HG03097 (cell line): ENCODE results near the gene GLS2.
"Not testable (repeated sequence)": the region's sequence is repeated elsewhere in the genome, so short reads cannot be mapped to it uniquely, and the experiment has no call there.

Source experiments
- ATAC-seq: cut with Tn5 transposase; IDR thresholded peaks from one replicate; pipeline ENCODE4 v1.9.1; 2021; ENCODE audit not compliant: unreplicated experiment, low FRiP score

GLS2 gene

DNA sequence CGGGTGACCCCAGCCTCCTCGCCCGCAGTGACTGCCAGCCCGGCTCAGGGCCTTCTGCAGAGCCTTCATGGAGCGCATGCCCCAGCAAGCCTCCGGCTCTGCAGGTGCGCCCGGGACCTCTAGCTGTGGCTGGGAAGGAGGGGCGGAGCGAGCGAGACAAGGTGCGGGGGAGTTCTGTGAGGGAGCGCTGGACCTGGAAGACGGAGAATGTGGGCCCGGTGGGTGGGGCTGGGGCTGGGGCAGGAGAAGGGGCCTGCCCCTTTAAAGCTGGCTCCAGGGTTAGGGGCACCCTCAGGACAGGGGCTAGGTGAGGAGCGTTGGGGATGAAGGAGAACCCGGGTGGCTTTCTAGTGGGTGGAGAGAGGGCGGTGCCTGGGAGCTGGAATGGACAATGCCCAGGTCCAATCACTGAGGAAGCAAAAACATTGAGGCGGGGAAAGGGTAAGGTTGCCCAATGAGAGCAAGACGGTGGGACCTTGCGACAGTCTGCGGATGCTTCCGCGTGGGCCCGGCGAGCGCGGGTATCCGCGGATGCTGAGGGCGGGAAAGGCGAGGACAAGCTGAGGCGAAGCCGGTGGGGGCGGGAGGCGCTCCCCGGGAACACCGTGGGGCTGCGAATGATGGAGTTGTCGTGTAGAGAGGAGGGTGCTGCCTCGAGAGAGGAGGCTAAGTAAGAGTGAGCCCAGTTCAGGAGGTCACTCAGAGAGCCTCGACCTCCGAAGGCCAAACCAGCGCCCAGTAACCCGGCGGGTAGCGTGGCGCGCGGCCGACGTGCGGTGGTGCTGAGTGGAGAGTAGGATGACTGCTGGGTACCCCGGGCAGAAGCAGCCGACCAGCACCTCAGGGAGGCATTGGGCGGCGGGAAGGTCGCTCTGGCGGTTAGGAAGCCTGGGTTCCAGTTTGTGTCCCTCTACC, at the start of gene GLS2:
Gene GLS2, minus strand, starts transcription at position 121 of the 915 bp plus-strand sequence. Its CDS starts 43 bp downstream, at position 78.
- peak; percentile 70 for ATAC-seq

DNA sequence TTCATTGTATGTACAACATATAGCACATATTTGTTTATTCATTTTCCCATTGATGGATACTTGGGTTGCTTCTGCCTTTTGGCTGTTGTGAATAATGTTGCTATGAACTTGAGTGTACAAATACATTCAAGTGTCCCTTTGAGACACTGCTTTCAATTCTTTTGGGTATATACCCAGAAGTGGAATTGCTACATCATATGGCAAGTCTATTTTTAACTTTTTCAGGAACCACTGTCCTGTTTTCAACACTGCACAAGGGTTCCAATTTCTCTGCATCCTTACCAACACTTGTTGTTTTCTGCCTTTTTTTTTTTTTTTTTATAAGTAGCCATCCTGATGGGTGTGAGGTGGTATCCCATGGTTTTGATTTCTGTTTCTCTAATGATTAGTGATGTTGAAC, 49.6 kb upstream of the GLS2 start:
- ATAC-seq = no peak

DNA sequence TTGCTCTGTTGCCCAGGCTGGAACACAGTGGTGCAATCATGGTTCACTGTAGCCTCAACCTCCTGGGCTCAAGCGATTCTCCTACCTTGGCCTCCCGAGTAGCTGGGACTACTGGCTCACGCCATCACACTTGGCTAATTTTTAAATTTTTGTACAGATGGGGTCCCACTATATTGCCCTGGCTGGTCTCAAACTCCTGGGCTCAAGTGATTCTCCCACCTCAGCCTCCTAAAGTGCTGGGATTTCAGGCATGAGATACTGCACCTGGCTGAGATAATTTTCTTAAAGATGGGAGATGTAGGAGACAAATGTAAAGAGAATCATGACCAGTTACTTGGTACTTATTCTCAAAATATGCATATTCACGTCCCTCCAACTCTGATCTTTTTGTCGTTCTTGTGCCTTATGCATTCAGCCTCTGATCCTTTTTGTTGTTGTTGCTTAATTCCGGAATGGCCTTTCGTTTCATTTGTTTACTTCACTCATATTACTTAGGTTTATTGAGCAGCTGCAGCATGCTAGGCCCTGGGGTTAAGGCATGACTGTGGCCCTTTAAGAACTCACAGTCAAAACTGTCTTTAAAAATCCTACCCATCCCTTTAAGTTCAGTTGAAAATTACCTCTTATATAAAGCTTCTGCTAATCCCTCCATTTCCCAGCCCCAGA, 42.6 kb upstream of the GLS2 start:
- ATAC-seq = no peak

DNA sequence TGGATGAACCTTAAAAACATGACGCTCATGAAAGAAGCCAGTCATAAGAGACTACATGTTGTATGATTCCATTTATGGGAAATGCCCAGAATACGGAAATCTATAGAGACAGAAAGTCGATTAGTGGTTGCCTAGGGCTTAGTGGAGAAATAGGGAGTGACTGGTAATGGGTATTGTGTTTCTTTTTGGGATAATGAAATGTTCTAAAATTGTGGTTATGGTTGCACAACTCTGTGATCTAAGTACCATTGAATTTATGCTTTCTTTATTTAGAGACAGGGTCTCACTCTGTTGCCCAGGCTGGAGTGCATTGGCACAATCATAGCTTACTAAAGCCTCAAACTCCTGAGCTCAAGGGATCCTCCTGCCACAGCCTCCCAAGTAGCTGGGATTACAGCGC, 41.7 kb upstream of the GLS2 start:
- no peak for ATAC-seq

DNA sequence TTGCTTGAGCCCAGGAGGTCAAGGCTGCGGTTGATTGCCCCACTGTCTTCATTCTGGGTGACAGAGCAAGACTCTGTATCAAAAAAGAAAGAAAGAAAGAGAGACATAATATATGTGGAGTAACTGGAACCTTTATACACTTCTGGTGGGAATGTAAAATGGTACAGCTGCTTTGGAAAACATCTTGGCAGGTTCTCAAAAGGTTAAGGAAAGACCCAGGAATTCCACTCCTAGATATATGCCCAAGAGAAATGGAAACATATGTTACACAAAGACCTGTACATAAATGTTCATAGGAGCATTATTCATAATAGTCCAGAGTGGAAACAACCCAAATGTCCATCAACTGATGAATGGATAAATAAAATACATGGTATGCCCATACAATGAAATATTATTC, 40.9 kb upstream of the GLS2 start:
- ATAC-seq = no peak

DNA sequence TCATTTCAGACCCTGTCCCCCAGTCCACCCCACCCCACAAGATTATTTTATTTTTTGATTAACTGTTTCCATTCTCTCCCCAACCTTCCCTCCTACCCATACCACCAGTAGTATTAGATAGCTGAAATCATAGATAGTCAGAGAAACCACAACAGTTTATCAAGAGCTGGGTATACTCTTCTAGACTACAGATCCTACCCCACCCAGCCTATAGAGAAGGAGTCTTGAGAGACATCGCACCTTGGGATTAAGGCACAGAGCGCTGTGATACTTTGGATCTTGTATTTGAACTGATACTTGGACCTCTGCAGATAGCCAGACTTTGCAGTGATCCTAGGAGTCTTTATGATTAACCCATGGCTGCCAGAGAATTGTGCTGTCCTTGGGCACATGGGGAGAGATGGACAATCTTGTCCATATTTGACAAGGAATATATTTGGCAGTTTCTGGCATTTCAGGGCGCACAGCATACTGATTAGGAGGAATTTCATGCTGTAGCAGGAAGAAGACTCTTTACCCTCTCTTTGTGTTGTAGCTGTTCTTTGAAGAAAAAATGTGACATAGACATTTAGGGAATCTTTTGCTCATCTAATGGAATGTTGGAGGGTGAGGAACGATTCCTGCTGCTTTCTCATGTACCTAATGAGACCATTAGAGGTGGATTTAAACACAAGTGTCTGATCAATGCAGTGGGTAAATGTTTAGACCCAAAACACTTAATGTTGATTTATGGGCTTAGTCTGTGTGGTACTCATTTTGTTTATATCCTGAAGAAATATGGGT, 34.6 kb upstream of the GLS2 start:
- no peak for ATAC-seq

DNA sequence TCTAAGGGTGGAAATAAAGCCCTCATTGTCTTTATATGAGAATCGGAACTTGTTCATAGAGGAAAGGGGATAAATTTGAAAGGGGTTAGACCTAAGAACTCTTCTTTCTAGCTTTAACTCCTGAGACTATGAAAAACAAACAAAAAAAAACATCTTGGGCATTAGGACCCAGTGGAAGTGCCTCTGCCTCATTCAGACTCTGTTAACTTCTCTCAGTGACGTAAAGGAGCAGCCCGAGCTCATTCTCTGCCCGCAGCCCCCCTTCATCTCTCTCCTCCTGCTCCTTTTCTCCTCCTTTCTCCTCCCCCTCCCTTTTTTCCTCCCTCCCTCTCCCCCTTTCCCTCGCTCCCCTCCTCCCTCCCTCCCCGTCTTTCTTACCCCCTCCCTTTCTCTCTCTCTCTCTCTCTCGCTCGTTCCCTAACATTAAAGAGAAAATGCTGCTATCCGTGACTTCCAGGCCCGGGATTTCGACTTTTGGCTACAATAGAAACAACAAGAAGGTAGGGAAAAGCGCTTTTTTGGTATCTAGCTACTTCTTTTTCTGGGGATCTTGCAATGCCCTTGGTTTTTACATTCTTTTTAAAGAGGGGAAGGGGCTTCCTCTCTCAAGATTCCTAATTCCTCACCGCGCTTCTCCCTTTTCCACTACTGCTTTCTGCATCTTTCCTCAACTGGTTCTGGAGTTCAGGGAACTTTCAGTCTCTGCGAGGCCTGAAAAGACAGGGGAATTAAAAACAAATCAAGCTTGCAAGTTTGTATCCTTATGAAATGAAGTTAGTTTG, 33.8 kb upstream of the GLS2 start, which contains the start of gene RBMS2:
Gene RBMS2, plus strand, starts transcription at position 231 of the 782 bp plus-strand sequence. Its CDS starts 204 bp downstream, at position 435.
- no peak for ATAC-seq

DNA sequence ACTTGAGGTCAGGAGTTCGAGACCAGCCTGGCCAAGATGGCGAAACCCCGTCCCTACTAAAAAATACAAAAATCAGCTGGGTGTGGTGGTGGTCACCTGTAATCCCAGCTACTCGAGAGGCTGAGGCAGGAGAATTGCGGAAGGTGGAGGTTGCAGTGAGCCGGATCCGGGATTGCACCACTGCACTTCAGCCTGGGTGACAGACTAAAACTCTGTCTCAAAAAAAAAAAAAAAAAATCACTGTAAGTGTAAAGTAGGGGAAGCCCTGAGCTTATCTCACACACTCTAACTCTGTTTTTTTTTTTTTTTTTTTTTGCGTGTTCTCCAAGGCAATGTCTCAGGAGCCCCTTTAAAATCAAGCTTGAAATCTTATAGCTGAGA, 33.2 kb upstream of the GLS2 start:
- no peak for ATAC-seq

DNA sequence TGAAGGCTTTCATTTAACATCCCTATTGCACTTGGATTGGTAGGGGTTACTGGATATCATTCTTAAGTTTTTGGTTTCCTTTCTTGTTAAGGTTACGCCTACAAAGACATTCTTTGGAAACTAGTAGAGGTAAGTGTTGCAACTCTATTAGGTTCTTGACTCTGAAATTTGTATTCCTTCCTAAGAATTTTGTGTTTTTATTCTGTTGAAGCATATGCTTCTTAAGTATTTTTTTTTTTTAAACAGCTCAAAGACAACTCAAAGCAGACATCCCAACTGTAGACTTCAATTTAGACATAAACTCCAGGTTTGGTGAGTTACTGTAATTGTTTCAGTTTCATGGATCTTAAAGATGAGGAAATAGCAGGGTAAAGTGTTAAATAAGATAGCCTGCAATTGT, 32.5 kb upstream of the GLS2 start:
- no peak for ATAC-seq

DNA sequence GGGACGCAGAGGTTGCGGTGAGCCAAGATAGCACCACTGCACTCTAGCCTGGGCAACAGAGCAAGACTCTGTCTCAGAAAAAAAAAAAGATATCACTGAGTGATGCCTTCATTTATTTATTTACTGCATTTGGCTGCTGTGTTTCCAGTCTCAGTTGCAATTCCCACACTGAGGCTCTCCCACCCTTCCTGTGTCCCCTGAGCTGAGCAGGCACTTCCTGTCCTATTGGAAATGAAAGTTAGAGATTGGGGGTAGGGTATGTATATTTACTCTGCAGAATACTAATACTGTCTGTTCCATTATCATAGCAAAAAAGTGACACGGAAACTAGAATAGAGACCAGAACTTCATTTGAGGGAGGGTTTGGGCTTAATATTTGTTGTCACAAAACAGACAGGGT, 32.1 kb upstream of the GLS2 start:
- no peak for ATAC-seq

DNA sequence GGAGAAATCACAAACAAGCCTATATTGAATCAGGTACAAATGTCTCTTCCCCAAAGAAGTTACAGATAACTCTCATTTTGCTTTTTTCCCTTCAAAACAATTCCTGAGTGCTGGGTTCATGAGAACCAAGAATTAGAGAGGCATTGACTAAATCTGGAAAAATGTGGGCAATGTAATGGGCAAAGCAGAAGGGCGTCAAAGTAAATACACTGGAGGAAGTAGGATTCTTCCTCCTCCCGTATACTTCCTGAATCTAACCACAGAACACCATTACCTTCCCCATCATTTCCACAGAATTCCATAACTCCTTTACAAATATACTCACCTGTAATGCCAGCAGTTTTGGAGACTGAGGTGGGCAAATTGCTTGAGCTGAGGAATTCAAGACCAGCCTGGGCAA, 30.6 kb upstream of the GLS2 start:
- ATAC-seq = no peak

DNA sequence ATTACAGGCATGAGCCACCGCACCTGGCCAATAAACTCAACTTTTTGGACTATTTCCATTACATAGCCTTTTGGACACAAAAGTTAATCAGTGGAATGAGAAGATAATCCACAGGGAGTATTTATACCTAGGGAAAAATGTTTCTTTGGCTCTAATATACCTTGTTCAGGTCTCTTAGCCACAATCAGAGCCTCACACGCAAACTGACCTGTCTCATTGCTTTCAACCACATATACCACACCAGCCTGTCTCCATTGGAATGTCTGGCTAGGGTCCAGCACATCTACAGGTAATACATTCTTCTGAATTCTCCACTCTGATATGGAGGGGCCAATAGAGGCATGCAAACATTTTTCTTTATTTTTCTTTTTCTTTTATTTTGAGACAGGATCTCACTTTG, 29.9 kb upstream of the GLS2 start:
- ATAC-seq = no peak

DNA sequence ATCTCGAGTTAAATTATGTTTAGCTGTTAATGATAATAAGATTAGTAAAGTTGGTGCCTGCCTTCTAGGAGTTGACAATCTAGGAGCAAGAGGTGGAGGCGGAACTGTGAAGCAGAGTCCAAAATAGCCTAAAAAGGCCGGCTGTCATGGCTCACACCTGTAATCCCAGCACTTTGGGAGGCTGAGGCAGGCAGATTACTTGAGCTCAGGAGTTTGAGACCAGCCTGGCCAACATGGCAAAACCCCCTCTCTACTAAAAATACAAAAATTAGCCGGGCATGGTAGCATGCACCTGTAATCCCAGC, 26.0 kb upstream of the GLS2 start:
- not testable (repeated sequence) for ATAC-seq

DNA sequence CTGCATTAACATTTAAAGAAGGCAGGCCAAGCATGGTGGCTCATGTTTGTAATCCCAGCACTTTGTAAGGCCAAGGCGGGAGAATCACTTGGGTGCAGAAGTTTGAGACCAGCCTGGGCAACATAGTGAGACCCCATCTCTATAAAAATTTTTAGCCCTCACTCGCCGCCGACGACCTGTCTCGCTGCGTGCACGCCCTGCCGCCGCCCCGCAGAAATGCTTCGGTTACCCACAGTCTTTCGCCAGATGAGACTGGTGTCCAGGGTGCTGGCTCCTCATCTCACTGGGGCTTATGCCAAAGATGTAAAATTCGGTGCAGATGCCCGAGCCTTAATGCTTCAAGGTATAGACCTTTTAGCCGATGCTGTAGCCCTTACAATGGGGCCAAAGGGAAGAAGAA, 22.8 kb upstream of the GLS2 start:
- no peak for ATAC-seq

DNA sequence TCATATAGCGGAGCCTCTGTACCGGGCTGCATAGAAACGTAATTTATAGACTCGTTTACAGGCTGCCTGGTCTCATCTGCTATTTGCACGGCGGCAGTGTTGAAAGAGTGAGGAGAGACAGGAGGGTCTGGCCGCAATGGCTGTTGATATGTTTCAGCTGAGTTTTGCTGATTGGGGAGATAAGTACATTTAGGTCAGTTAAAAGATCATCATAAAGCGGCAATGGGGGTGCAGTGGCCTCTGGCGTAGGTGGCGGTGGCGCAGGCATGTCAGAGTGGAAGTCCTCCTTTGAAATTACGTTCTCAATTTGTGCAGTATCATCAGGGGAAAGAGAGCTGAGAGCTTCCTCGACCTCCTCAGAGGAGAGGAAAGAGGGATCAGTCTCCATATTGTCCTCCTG, 11.9 kb upstream of the GLS2 start:
- not testable (repeated sequence) for ATAC-seq

DNA sequence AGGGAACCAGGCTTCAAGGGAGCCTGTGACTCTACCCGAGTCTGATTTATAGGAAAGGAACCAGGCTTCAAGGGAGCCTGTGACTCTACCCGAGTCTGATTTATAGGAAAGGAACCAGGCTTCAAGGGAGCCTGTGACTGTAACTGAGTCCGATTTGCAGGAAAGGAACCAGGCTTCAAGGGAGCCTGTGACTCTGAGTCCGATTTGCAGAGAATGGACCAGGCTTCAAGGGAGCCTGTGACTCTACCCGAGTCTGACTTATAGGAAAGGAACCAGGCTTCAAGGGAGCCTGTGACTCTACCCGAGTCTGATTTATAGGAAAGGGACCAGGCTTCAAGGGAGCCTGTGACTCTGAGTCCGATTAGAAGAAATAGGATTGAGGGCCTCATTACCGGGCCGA, 11.5 kb upstream of the GLS2 start:
- ATAC-seq = not testable (repeated sequence)

DNA sequence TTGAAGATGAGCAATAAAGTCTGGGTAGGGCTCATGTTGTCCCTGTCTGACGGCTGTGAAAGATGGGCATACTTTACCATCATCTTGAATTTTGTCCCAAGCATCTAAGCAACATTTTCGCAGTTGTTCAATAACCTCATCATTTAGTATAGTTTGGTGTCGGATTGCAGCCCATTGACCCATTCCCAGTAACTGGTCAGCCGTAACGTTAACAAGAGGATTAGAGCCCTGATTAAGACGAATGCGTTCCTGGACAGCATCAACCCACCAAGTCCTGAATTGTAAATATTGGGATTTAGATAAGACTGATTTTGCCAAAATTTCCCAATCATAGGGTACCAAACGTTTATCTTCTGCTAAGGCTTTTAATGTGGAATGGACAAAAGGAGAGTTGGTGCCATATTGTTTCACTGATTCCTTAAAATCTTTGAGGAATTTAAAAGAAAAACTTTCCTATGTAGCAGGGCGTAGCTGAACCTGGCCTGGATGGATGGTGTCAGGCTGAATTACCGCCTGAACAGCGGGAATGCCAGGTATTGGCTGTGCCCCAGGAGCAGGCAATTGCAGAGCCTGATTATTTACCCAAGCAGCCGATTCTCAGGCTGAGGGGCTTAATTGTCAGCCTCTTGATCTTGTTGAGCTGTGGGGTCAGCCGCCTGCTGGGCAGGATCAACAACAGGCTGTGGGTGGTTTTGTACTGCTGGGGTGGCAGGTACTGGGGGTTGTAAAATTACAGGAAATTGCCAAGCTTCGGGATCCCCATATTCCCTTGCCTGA, 10.4 kb upstream of the GLS2 start:
- ATAC-seq = not testable (repeated sequence)

DNA sequence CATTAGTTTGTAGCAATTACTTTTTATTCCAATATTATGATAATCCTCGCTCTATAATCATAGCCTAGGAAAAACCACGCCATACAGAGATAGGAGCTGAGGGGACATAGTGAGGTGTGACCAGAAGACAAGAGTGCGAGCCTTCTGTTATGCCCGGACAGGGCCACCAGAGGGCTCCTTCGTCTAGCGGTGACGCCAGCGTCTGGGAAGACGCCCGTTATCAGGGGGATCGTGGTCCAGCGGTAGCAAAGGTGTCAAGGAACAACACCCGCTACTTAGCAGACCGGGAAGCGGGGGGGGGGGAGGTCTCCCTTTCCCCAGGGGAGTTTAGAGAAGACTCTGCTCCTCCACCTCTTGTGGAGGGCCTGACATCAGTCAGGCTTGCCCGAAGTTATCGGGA, 8.7 kb upstream of the GLS2 start:
- not testable (repeated sequence) for ATAC-seq

DNA sequence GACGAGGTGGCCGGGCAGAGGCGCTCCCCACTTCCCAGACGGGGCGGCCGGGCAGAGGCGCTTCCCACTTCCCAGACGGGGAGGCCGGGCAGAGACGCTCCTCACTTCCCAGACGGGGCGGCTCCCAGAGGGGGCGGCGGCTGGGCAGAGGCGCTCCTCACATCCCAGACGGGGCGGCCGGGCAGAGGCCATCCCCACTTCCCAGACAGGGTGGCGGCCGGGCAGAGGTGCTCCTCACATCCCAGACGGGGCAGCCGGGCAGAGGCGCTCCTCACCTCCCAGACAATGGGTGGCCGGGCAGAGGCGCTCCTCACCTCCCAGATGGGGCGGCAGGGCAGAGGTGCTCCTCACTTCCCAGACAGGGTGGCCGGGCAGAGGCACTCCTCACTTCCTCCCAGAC, 6.5 kb upstream of the GLS2 start:
- not testable (repeated sequence) for ATAC-seq

DNA sequence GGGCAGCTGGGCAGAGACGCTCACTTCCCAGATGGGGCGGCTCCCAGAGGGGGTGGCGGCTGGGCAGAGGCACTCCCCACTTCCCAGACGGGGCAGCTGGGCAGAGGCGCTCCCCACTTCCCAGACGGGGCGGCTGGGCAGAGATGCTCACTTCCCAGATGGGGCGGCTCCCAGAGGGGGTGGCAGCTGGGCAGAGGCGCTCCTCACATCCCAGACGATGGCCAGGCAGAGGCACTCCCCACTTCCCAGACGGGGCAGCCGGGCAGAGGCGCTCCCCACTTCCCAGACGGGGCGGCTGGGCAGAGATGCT, 6.1 kb upstream of the GLS2 start:
- ATAC-seq = not testable (repeated sequence)
